GM12878 (cell line): ENCODE results near the gene P2RX7. TPM values are rescaled to one million over a fixed set of nuclear protein-coding genes. Genes with fewer than 3 reads are reported as not detected.

Experiments
- ATAC-seq: fragments of 200-7000 bp; cut with Tn5 transposase; 3 replicates; pipeline ENCODE4 v1.9.1; 2020; ENCODE audit warnings: mild to moderate bottlenecking, moderate library complexity
- BruUV-seq: library from RNA; stranded (reverse); fragments of 400-500 nt; replicated peaks from 2 replicates; lab custom pipeline; 2021; lab: Mats Ljungman, UMichigan
- CTCF ChIA-PET: fragments of 300-600 bp; sonication (Branson Sonifier 250); formaldehyde crosslinking; extraction: SDS; loops from one replicate; lab custom pipeline; 2021; ENCODE audit warnings: inconsistent platforms; lab: Yijun Ruan, JAX
- POLR2A ChIA-PET: fragments of 350-600 bp; formaldehyde crosslinking; extraction: SDS; loops from one replicate; lab custom pipeline; 2021; ENCODE audit warnings: inconsistent platforms; lab: Charles Lee
- RAD21 ChIA-PET: fragments of 300-600 bp; sonication (Branson Sonifier 250); formaldehyde crosslinking; loops from one replicate; lab custom pipeline; 2023; ENCODE audit warnings: antibody characterized with exemption; ENCODE audit not compliant: unreplicated experiment; lab: Charles Lee
- SMC1A ChIA-PET: fragments of 300-600 bp; sonication (Branson Sonifier 250); formaldehyde crosslinking; loops from one replicate; lab custom pipeline; 2023; ENCODE audit not compliant: unreplicated experiment, uncharacterized antibody; lab: Charles Lee
- DNase-seq: peaks from one replicate; pipeline ENCODE4 v3.0.0-alpha.2; 2011; ENCODE audit warnings: low read depth, low spot score
- FAIRE-seq: peaks from 3 replicates; lab custom pipeline; 2011; peaks lifted over from hg19 to GRCh38; lab: Jason Lieb, UNC
- H2AFZ ChIP-seq: 2 replicates; pipeline ENCODE4 v1.6.0; 2011; ENCODE audit warnings: low read depth, low read length, control low read depth; ENCODE audit not compliant: control insufficient read depth
- H3K27ac ChIP-seq: 2 replicates; pipeline ENCODE4 v1.5.1; 2011; ENCODE audit warnings: control low read depth; ENCODE audit not compliant: control insufficient read depth, insufficient read depth
- H3K27me3 ChIP-seq, 2 experiments: replicated peaks in 1 of 2; 2 replicates each; pipeline versions ENCODE4 v1.6.0 to v1.6.1; 2011; ENCODE audit warnings: low read length in 1 of 2; ENCODE audit not compliant: control insufficient read depth in 2 of 2, insufficient read depth in 2 of 2
- H3K36me3 ChIP-seq, 2 experiments: 2 replicates each; pipeline ENCODE4 v1.5.1; 2011; ENCODE audit warnings: low read length in 1 of 2; ENCODE audit not compliant: control insufficient read depth in 2 of 2, insufficient read depth in 2 of 2
- H3K4me1 ChIP-seq: 2 replicates; pipeline ENCODE4 v1.6.1; 2011; ENCODE audit warnings: mild to moderate bottlenecking, low read length, moderate library complexity, mixed read lengths; ENCODE audit not compliant: control insufficient read depth, insufficient read depth
- H3K4me2 ChIP-seq: 2 replicates; pipeline ENCODE4 v1.6.0; 2011; ENCODE audit warnings: control low read depth; ENCODE audit not compliant: control insufficient read depth, insufficient read depth
- H3K4me3 ChIP-seq: fragments of 200-600 bp; sonication (generic); 2 replicates; pipeline ENCODE4 v1.5.1; 2016
- H3K79me2 ChIP-seq: 2 replicates; pipeline ENCODE4 v1.6.0; 2011; ENCODE audit warnings: low read length; ENCODE audit not compliant: control insufficient read depth, insufficient read depth
- H3K9ac ChIP-seq: 2 replicates; pipeline ENCODE4 v1.8.0; 2011; ENCODE audit warnings: low read length, control low read depth, mixed read lengths; ENCODE audit not compliant: control insufficient read depth, insufficient read depth
- H3K9me3 ChIP-seq: replicated peaks from 3 replicates; pipeline ENCODE4 v1.5.1; 2011; ENCODE audit warnings: mild to moderate bottlenecking, low read length; ENCODE audit not compliant: control insufficient read depth, insufficient read depth
- H4K20me1 ChIP-seq: 2 replicates; pipeline ENCODE4 v1.6.0; 2011; ENCODE audit not compliant: control insufficient read depth, insufficient read depth
- ESRRA ChIP-seq: IDR thresholded peaks from 2 replicates; pipeline ENCODE4 v1.6.1; 2012; ENCODE audit warnings: mild to moderate bottlenecking, low read length, improper control_type of control experiment
- IRF4 ChIP-seq: IDR thresholded peaks from 2 replicates; pipeline ENCODE4 v1.6.1; 2011; ENCODE audit warnings: low read depth, low read length
- NFXL1 ChIP-seq: fragments of 450-650 bp; IDR thresholded peaks from 2 replicates; pipeline ENCODE4 v1.6.1; 2017; ENCODE audit warnings: antibody characterized with exemption, mild to moderate bottlenecking, borderline replicate concordance
- RAD51 ChIP-seq: fragments of 450-650 bp; IDR thresholded peaks from 2 replicates; pipeline ENCODE4 v1.6.1; 2016; ENCODE audit warnings: moderate library complexity, mild to moderate bottlenecking, inconsistent platforms
- ZNF687 ChIP-seq: fragments of 450-650 bp; IDR thresholded peaks from 2 replicates; pipeline ENCODE4 v1.6.1; 2017; ENCODE audit warnings: mild to moderate bottlenecking, moderate library complexity
- WGBS: methylation state at CpG from one replicate; pipeline ENCODE4 v1.1.6; 2016; ENCODE audit warnings: low lambda C conversion rate; ENCODE audit not compliant: insufficient replicate concordance, insufficient coverage; ENCODE audit errors: missing lambda C conversion rate; 5-methylcytosine and 5-hydroxymethylcytosine counted together
- in situ Hi-C: fragments of 300-500 bp; cut with MboI; formaldehyde crosslinking; loops from 9 replicates; pipeline ENCODE4 v1.14.3; 2018; ENCODE audit warnings: mixed read lengths
- intact Hi-C: fragments of 100-400 bp; cut with micrococcal nuclease; formaldehyde crosslinking; loops from one replicate; pipeline ENCODE4 v1.14.2; 2022; ENCODE audit not compliant: unreplicated experiment
- polyA plus RNA-seq, 11 experiments: library from polyadenylated mRNA; depleted of rRNA in 4 of 11; unstranded in 6 of 11; stranded (reverse) in 5 of 11; fragments of >200 nt; fragmentation: Nextera tagmentation in 4 of 11; fragmentation: Illumina TruSeq in 1 of 11; extraction: Ambion mirVana in 4 of 11; extraction: Trizol in 1 of 11; gene quantifications; 1 replicate in 1 of 11; 2 replicates in 10 of 11; pipeline versions ENCODE4 v1.2.1 to v1.2.3, GENCODE V29; 2011 to 2016; ENCODE audit warnings: inconsistent platforms in 2 of 11, missing spikeins in 2 of 11, low read depth in 1 of 11
- total RNA-seq, 4 experiments: library from RNA; depleted of rRNA in 3 of 4; stranded (reverse); fragments of >200 nt in 3 of 4; fragmentation: Illumina TruSeq in 1 of 4; extraction: Trizol in 1 of 4; gene quantifications; 2 replicates each; pipeline versions ENCODE4 v1.2.1 to v1.2.3, GENCODE V29; 2013 to 2021

The P2RX7 gene
- total and polyA plus RNA-seq, 10 of the 15 experiments (the other 5 are each of a cell fraction or from before 2014, with no cell fraction given) = 0.74 to 2.6 (median 1.5) TPM

- ChIA-PET CTCF (interaction anchor here (0.6 kb wide), 1 partner anchor 83 kb away, joined by 3 read pairs; no protein-coding TSS in a partner anchor), SMC1A (interaction anchor here (0.9 to 1.9 kb wide), 3 partner anchors 8 to 104 kb away, joined by 3 to 9 read pairs (median 5); no protein-coding TSS in a partner anchor), POLR2A (interaction anchor here (0.5 kb wide), 1 partner anchor 9 kb away, joined by 5 read pairs; no protein-coding TSS in a partner anchor), RAD21 (no interaction called here)
- no peaks in the 10 kb centered on the region for H4K20me1 ChIP-seq
- H3K27ac ChIP-seq = no peak overlapping the region
- DNase-seq (no peak), FAIRE-seq (no peak), ATAC-seq (no peak)
- no peaks in the 10 kb centered on the region for H3K79me2 ChIP-seq
- in situ Hi-C loops (no loop called here), intact Hi-C loops (loop anchor here (5.0 kb wide), 1 partner anchor 100 kb away; no protein-coding TSS in a partner anchor)
- no peaks in the 10 kb centered on the region; the same call in 2 of the 3 replicates for H3K9me3 ChIP-seq
- no peak overlapping the region for H3K4me2 ChIP-seq
- no peak overlapping the region for H2AFZ ChIP-seq
- peaks cover 21% of the 10 kb centered on the region for H3K4me1 ChIP-seq
- no TSS peak for BruUV-seq
- H3K36me3 ChIP-seq = no peaks in the 10 kb centered on the region
- no peak overlapping the region for H3K9ac ChIP-seq
- no peaks in the 10 kb centered on the region for H3K27me3 ChIP-seq
- no peak overlapping the region for H3K4me3 ChIP-seq
- TF ChIP-seq IRF4 (no peak), NFXL1 (no peak), ZNF687 (no peak), RAD51 (no peak), ESRRA (no peak)
- WGBS = 80% methylated on average over 3 of the region's 3 CpGs
Measured at GRCh38 chr12:121127501-121127900, 5.2 kb upstream of the P2RX7 start.
